GM21717 (cell line): ENCODE data around the gene CNRIP1.
A peak's percentile ranks its signal among the peaks of the same experiment; 100 is the strongest.
"Not testable (repeated sequence)": the region's sequence is repeated elsewhere in the genome, so short reads cannot be mapped to it uniquely, and the experiment has no call there.

Source experiments
- ATAC-seq: cut with Tn5 transposase; IDR thresholded peaks from one replicate; pipeline ENCODE4 v1.9.1; 2021; ENCODE audit warnings: mild to moderate bottlenecking, moderate library complexity; ENCODE audit not compliant: unreplicated experiment

Gene CNRIP1

GRCh38 chr2:68319398-68320117 is at the start of gene CNRIP1:
TSS of gene CNRIP1 (minus strand) at chr2:68319949. CDS start at chr2:68319400, 549 bp downstream.
- no peak for ATAC-seq

- no peak for ATAC-seq
Measured at GRCh38 chr2:68369337-68369734, 49.6 kb upstream of the CNRIP1 start.

- no peak for ATAC-seq
Measured at GRCh38 chr2:68368654-68369336, 49.0 kb upstream of the CNRIP1 start.

- no peak for ATAC-seq
Measured at GRCh38 chr2:68367953-68368653, 48.4 kb upstream of the CNRIP1 start.

GRCh38 chr2:68366083-68366560 is 46.4 kb upstream of the CNRIP1 start:
- no peak for ATAC-seq

- ATAC-seq, result peak; percentile 45
Measured at GRCh38 chr2:68365087-68365486, 45.3 kb upstream of the CNRIP1 start, which contains the start of gene PLEK. TSS of gene PLEK (plus strand) at chr2:68365282. CDS start at chr2:68365352, 70 bp downstream.

GRCh38 chr2:68363721-68364120 is 44.0 kb upstream of the CNRIP1 start:
- ATAC-seq, result no peak

- ATAC-seq, result peak; percentile 3
Measured at GRCh38 chr2:68362749-68363148, 43.0 kb upstream of the CNRIP1 start.

- peak; percentile 51 for ATAC-seq
Measured at GRCh38 chr2:68362069-68362468, 42.3 kb upstream of the CNRIP1 start.

GRCh38 chr2:68359889-68360288 is 40.1 kb upstream of the CNRIP1 start:
- no peak for ATAC-seq

GRCh38 chr2:68357605-68358337 is 38.0 kb upstream of the CNRIP1 start:
- ATAC-seq, result peak; percentile 39

GRCh38 chr2:68356599-68357239 is 37.0 kb upstream of the CNRIP1 start:
- ATAC-seq, result no peak

GRCh38 chr2:68352651-68353391 is 33.1 kb upstream of the CNRIP1 start:
- no peak for ATAC-seq

GRCh38 chr2:68351997-68352396 is 32.2 kb upstream of the CNRIP1 start:
- ATAC-seq, result no peak

- not testable (repeated sequence) for ATAC-seq
Measured at GRCh38 chr2:68349091-68349490, 29.3 kb upstream of the CNRIP1 start.

- ATAC-seq, result no peak
Measured at GRCh38 chr2:68345129-68345875, 25.6 kb upstream of the CNRIP1 start.

- ATAC-seq, result no peak
Measured at GRCh38 chr2:68344031-68344430, 24.3 kb upstream of the CNRIP1 start.

GRCh38 chr2:68342470-68342869 is 22.7 kb upstream of the CNRIP1 start:
- ATAC-seq, result no peak

GRCh38 chr2:68341583-68341982 is 21.8 kb upstream of the CNRIP1 start:
- ATAC-seq, result no peak
